Measurements from ENCODE around the gene RBM34.
"Not testable (repeated sequence)": the region's sequence is repeated elsewhere in the genome, so short reads cannot be mapped to it uniquely, and the experiment has no call there.

The RBM34 gene

GRCh38 chr1:235160957-235161684, at the start of gene RBM34:
Gene RBM34 (minus strand): TSS chr1:235161250. CDS start chr1:235161226, 24 bp downstream.
- peak; percentile 96 for DNase-seq

GRCh38 chr1:235207209-235207565, 46.1 kb upstream of the RBM34 start:
- DNase-seq, result no peak

- no peak for DNase-seq
These were observed 45.6 kb upstream of the RBM34 start for GRCh38 chr1:235206533-235207208.

- DNase-seq, result no peak
These were observed 44.6 kb upstream of the RBM34 start for GRCh38 chr1:235205687-235206086.

- no peak for DNase-seq
These were observed 42.4 kb upstream of the RBM34 start for GRCh38 chr1:235203428-235203827.

- not testable (repeated sequence) for DNase-seq
These were observed 41.4 kb upstream of the RBM34 start for GRCh38 chr1:235202447-235202846.

GRCh38 chr1:235199441-235199840, 38.4 kb upstream of the RBM34 start:
- no peak for DNase-seq

- no peak for DNase-seq
These were observed 29.4 kb upstream of the RBM34 start for GRCh38 chr1:235190431-235190830.

GRCh38 chr1:235187316-235187715, 26.3 kb upstream of the RBM34 start:
- DNase-seq, result no peak

- DNase-seq, result no peak
These were observed 20.7 kb upstream of the RBM34 start for GRCh38 chr1:235181561-235182245.

- no peak for DNase-seq
These were observed 19.9 kb upstream of the RBM34 start for GRCh38 chr1:235180916-235181460.

GRCh38 chr1:235176486-235176885, 15.4 kb upstream of the RBM34 start:
- DNase-seq, result no peak

GRCh38 chr1:235169986-235170385, 8.9 kb upstream of the RBM34 start:
- DNase-seq, result no peak

- DNase-seq, result no peak
These were observed 7.3 kb upstream of the RBM34 start for GRCh38 chr1:235168375-235168774.

- DNase-seq, result peak; percentile 41
These were observed 756 bp upstream of the RBM34 start for GRCh38 chr1:235161685-235162327.

GRCh38 chr1:235160383-235160956, 580 bp downstream of the RBM34 start:
- no peak for DNase-seq

- not testable (repeated sequence) for DNase-seq
These were observed 1.1 kb downstream of the RBM34 start for GRCh38 chr1:235159930-235160329.

- DNase-seq, result not testable (repeated sequence)
These were observed 1.8 kb downstream of the RBM34 start for GRCh38 chr1:235159284-235159683.

- DNase-seq, result no peak
These were observed 2.4 kb downstream of the RBM34 start for GRCh38 chr1:235158680-235159079.

- no peak for DNase-seq
These were observed 3.9 kb downstream of the RBM34 start for GRCh38 chr1:235157150-235157549.

GRCh38 chr1:235156740-235157139, 4.3 kb downstream of the RBM34 start:
- no peak for DNase-seq

GRCh38 chr1:235156265-235156664, 4.8 kb downstream of the RBM34 start:
- no peak for DNase-seq

- no peak for DNase-seq
These were observed 8.8 kb downstream of the RBM34 start for GRCh38 chr1:235152235-235152634.

All from right forelimb (tissue), 1 donor.